ENCODE results near the gene ZNF236. TPM values are rescaled to one million over a fixed set of nuclear protein-coding genes. Genes with fewer than 3 reads are reported as not detected.

The ZNF236 gene
- total and polyA plus RNA-seq, 2 donors (not counting 3 experiments of a cell fraction or from before 2014, with no cell fraction given) = 4.5 to 14.7 TPM

GRCh38 chr18:76895498-76895897 is 73.1 kb downstream of the ZNF236 start:
- Histone ChIP-seq H3K79me2 (ENCODE audit: control insufficient read depth, insufficient read depth, low read length) (no peaks in the 10 kb centered on the region), H4K20me1 (replicated peaks; ENCODE audit: control insufficient read depth, extremely low read depth, insufficient read depth, low read length) (no peaks in the 10 kb centered on the region), H3K9ac (replicated peaks; ENCODE audit: extremely low read depth, insufficient read depth, low read length) (no peak overlapping the region), H3K27ac (ENCODE audit: insufficient read depth, low read depth, low read length) (no peak overlapping the region), H3K4me2 (ENCODE audit: insufficient read depth, low read length) (no peak overlapping the region), H3K9me1 (replicated peaks; ENCODE audit: control insufficient read depth, extremely low read depth, insufficient read depth, low read length) (no peaks in the 10 kb centered on the region), H3K9me3 (replicated peaks; ENCODE audit: control insufficient read depth, insufficient read depth, low read length) (no peaks in the 10 kb centered on the region), H3K27me3 (ENCODE audit: control insufficient read depth in 2 of 2, insufficient read depth in 2 of 2, low read length in 2 of 2) (no peaks in the 10 kb centered on the region), H3K4me3 (replicated peaks in 1 of 3; ENCODE audit: insufficient read depth in 1 of 3, low read depth in 1 of 3, low read length in 3 of 3) (no peak overlapping the region), H3K36me3 (ENCODE audit: control insufficient read depth in 2 of 2, extremely low read depth in 1 of 2, insufficient read depth in 2 of 2, low read length in 2 of 2) (peaks cover 18 to 32% of the 10 kb centered on the region in 2 experiments), H2AFZ (ENCODE audit: low read depth, low read length) (no peak overlapping the region), H3K4me1 (ENCODE audit: control insufficient read depth, extremely low read depth, insufficient read depth, low read length) (no peaks in the 10 kb centered on the region)
- FAIRE-seq (no peak), DNase-seq (ENCODE audit: low read depth, low spot score) (no peak)
- TF ChIP-seq MAX (IDR thresholded peaks at IDR 0.05; ENCODE audit: insufficient read depth, insufficient read length) (no peak), GATA2 (IDR thresholded peaks at IDR 0.05; ENCODE audit: insufficient read depth, insufficient read length, low read depth, low read length) (no peak), JUN (IDR thresholded peaks at IDR 0.05; ENCODE audit: borderline replicate concordance, insufficient read depth, insufficient read length, low read depth) (no peak), FOS (IDR thresholded peaks at IDR 0.05; ENCODE audit: borderline replicate concordance, insufficient read depth, low read length) (no peak), CTCF (IDR thresholded peaks at IDR 0.05; ENCODE audit: extremely low read depth in 1 of 2, insufficient read depth in 1 of 2, low read depth in 1 of 2, low read length in 2 of 2) (no peak), EZH2 (IDR thresholded peaks at IDR 0.05; ENCODE audit: borderline replicate concordance, low read depth, low read length, severe bottlenecking) (no peak), POLR2A (IDR thresholded peaks at IDR 0.05; ENCODE audit: low read depth, low read length) (no peak), MYC (IDR thresholded peaks at IDR 0.05; ENCODE audit: low read depth, low read length) (no peak), POLR2AphosphoS5 (IDR thresholded peaks at IDR 0.05; ENCODE audit: insufficient read depth, low read depth, low read length) (no peak)
- ChIA-PET CTCF (no interaction called here), POLR2A (no interaction called here)
- intact Hi-C loops (cut with micrococcal nuclease) = no loop called here
- no TSS peak for BruUV-seq (replicated peaks)
- dilution Hi-C loops (cut with MboI; ENCODE audit: extremely low pct_ligation_motif_present, low sequenced_read_pairs) = no loop called here

All from endothelial cell of umbilical vein (primary cell).